ENCODE results near the gene OSGIN1.

OSGIN1 gene

DNA sequence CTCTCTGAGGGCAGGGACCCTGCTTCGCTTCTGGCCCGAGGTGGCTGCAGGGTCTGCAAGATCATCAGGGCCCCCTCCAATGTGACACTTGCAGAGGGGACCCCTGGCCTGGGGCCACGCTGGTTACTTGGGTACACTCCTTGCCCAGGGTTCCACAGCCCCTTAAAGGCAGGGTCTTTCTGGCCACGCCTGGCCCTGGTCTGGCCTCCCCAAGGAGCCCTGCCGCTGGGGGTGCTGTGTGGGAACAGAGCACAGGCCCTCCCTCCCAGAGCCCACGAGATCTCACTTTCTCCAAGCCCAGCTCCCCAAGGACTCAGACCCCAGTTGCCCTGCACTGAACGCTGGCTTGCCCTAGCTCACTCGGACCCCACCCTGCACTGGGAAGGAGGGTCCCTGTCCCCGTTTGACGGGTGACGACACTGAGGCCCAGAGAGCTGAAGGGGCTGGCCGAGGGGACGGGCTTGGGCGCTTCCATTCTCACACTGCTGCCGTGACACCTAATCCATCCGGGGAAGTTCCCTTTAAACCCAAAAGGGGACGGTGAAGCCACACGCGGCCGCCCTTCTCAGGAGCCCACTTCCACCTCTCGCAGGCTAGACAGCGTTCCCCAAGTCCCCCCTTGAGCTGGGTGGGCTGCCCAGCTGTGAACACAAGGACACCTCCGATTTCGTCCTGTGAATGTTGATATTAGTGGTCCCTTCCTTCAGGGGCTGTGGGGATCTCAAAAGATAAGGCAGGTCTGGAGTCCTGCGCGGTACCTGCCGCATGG lies 26.9 kb upstream of the OSGIN1 start:
- DNase-seq (ENCODE audit: low read depth), result no peak

DNA sequence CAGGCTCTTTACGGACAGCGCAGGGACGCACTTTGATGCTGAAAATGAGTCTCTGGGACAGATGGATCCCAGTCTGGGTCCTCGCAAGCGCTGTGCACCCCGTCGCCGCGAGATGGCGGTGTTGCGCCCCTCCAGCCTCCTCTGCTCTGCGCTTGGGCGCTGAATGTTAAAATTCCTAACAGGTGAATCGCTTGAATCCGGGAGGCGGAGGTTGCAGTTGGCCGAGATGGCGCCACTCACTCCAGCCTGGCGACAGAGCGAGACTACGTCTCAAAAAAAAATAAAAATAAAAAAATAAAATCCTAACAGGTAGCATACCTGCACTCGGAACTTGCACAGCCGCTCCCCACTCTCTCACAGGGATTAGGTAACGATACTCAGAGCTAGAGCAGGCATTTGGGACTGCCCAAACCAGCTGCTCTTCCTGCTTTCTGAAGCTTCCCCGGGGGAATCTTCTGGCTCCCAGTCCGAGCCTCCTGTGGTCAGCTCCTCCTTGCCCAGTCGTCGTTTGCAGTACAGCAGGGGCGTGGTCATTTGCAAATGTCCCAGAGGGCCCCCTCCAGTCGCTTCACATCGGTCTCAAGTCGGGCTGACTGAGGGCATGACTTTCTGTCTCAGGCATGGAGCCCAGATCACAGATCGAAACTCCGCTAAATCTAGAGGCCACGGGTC lies 26.2 kb upstream of the OSGIN1 start:
- TF ChIP-seq, protein P1, sequence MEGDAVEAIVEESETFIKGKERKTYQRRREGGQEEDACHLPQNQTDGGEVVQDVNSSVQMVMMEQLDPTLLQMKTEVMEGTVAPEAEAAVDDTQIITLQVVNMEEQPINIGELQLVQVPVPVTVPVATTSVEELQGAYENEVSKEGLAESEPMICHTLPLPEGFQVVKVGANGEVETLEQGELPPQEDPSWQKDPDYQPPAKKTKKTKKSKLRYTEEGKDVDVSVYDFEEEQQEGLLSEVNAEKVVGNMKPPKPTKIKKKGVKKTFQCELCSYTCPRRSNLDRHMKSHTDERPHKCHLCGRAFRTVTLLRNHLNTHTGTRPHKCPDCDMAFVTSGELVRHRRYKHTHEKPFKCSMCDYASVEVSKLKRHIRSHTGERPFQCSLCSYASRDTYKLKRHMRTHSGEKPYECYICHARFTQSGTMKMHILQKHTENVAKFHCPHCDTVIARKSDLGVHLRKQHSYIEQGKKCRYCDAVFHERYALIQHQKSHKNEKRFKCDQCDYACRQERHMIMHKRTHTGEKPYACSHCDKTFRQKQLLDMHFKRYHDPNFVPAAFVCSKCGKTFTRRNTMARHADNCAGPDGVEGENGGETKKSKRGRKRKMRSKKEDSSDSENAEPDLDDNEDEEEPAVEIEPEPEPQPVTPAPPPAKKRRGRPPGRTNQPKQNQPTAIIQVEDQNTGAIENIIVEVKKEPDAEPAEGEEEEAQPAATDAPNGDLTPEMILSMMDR (conservative IDR thresholded peaks at IDR 0.05; ENCODE audit: low read depth, low read length), result peak; percentile 95
- peak; percentile 67 for DNase-seq (ENCODE audit: low read depth)
- H3K4me3 ChIP-seq (ENCODE audit: low read depth, low read length), result no peak overlapping the region

More for the DNA sequence above, 26.9 kb upstream of the OSGIN1 start:
- no peak overlapping the region for H3K4me3 ChIP-seq (ENCODE audit: low read depth, low read length)
- TF ChIP-seq, protein P1 (conservative IDR thresholded peaks at IDR 0.05; ENCODE audit: low read depth, low read length), result no peak

DNA sequence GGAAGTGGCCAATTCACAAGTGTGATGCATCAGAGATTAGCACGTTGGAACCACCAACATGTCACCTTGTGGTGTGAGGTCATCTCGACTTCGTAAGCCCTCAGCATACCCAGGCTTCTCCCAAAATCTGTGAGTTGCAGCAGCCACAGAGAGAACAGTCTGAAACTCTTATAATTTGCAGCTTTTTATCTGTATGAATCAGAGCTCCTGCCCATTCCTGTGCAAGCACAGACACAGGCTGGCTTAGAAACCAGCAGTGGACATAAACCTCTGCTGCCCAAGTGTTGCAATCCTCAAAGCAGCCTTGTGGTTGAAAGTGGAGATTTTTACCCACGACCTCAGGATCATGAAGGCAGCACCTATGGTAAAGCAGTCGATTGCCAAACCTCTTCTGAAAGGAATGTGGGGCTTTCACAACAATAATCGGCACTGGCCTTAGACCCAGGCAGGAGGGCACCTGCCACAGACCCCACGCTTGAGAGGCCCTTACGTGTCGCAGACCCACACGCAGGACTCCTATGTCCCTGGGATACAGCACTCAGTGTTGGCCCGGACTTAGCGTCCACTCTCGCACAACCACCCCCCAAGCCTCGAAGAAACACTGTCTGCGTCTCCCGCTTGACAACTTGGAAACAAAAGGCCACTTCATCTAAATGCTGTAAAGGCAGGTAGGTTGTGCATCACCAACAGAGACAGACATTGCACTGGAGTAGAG lies 24.5 kb upstream of the OSGIN1 start:
- no peak overlapping the region for H3K4me3 ChIP-seq (ENCODE audit: low read depth, low read length)
- DNase-seq (ENCODE audit: low read depth), result peak; percentile 91
- TF ChIP-seq, protein P1 (conservative IDR thresholded peaks at IDR 0.05; ENCODE audit: low read depth, low read length), result no peak

DNA sequence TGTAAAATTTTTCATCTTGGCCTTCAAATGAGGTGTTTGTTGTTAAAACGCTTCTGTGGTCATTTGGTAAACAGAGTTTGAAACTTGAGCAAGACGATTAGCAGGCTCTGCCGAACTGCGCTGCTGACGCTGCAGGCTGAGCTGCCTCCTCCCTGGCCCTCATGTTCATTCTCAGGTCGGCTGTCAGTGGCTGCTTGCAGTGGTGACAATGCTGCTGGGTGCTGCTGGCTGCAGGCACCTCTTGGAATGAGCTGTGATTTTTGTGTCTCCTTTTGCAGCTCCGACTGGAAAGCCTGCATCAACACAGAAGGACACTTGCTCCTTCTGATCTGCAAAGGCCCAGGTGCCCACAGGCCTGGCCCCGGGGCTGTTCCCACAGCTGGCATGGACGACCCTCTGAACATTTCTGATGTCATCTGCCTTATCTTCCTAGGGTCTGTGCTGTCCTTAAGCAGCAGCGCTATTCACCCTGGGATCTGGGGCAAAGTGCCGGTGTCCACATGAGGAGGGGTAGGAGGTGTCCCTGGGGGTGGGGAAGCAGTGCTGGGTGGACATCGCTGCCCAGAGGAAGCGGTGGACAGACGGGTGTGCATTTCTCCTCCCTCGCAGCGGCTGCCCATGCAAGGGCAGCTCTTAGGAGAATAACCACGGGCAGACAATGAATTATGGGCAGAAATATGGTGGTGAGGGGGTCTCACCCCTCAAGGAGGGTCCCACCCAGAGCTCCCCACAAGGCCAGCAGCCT lies 23.1 kb upstream of the OSGIN1 start:
- TF ChIP-seq, protein P1 (conservative IDR thresholded peaks at IDR 0.05; ENCODE audit: low read depth, low read length), result no peak
- DNase-seq (ENCODE audit: low read depth), result no peak
- no peak overlapping the region for H3K4me3 ChIP-seq (ENCODE audit: low read depth, low read length)

DNA sequence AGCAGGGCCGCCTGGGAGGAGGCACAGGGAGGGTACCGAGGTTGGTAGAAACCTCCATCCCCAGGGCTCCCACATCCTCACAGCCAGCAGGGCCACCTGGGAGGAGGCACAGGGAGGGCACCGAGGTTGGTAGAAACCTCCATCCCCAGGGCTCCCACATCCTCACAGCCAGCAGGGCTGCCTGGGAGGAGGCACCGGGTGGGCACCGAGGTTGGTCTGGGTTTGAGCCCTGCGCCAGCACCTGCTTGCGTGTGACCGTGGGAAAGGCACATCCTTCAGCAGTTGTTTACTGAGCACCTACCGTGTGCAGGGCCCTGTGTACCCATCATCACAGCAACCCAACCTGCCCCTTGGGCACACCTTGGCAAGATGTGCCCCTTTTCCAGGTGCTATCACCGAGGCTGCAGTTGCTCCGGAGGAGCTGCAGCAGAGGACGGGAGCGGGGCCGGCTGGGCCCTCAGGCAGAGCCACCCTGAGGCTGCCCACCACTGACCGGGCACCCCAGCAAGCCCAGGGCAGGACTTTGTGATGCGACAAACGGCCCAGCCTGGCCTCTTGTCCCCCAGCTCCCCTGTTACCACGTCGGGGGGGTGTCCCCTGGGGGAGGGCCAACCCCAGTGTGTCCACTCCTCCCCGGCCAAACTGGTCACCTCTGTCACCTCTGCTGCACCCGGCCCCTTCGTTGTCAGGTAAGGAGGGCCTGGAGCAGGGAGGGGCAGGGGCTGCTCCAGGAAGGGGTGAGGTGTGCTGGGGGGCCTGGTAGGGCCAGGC lies 22.1 kb upstream of the OSGIN1 start:
- TF ChIP-seq, protein P1 (conservative IDR thresholded peaks at IDR 0.05; ENCODE audit: low read depth, low read length), result no peak

DNA sequence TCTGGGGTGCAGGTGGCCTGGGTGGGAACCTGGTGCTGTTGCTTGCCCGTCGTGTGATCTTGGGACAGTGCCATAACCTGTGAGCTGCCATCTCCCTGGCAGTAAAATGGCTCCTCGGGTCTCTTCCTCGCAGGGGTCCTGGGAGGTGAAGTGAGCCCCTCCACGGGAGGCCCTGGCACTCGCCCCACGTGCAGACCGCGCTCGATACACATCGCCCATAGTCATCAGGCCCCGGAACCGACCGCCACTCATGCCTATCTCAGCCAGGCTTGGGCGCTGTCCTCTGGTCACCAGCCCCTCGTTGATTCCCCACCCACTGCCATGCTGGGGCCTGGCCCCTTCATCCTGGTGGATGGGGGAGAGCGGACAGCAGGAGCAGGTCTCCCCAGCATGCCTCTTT lies 21.5 kb upstream of the OSGIN1 start:
- DNase-seq (ENCODE audit: low read depth), result no peak
- TF ChIP-seq, protein P1 (conservative IDR thresholded peaks at IDR 0.05; ENCODE audit: low read depth, low read length), result no peak
- H3K4me3 ChIP-seq (ENCODE audit: low read depth, low read length), result no peak overlapping the region

More for the DNA sequence above, 22.1 kb upstream of the OSGIN1 start:
- DNase-seq (ENCODE audit: low read depth), result no peak
- H3K4me3 ChIP-seq (ENCODE audit: low read depth, low read length), result no peak overlapping the region

Measured in choroid plexus epithelial cell (primary cell).